ENCODE data around the gene ZBTB42. TPM values are rescaled to one million over a fixed set of nuclear protein-coding genes. Genes with fewer than 3 reads are reported as not detected.
A peak's percentile ranks its signal among the peaks of the same experiment; 100 is the strongest.
"Not testable (repeated sequence)": the region's sequence is repeated elsewhere in the genome, so short reads cannot be mapped to it uniquely, and the experiment has no call there.

ZBTB42 gene
- total RNA-seq, 4 donors from 2014 or later: 2.5 to 6.4 (median 4.9) TPM

GRCh38 chr14:104826861-104827176, 25.9 kb downstream of the ZBTB42 start:
- no peaks in the 10 kb centered on the region for H3K27me3 ChIP-seq
- DNase-seq (ENCODE audit: extremely low spot score): no peak
- H3K9me3 ChIP-seq: no peaks in the 10 kb centered on the region
- peaks cover 20 to 25% (median 25%) of the 10 kb centered on the region in 4 donors for H3K4me1 ChIP-seq
- intact Hi-C loops (cut with DNase I): loop anchor here (1.0 kb wide), 1 partner anchor 59 kb away; no protein-coding TSS in a partner anchor
- H3K36me3 ChIP-seq: no peaks in the 10 kb centered on the region
- no peak for TF ChIP-seq EP300 (IDR thresholded peaks at IDR 0.05)
- no peak for TF ChIP-seq POLR2AphosphoS5 (IDR thresholded peaks at IDR 0.05)
- TF ChIP-seq CTCF (IDR thresholded peaks at IDR 0.05): no peak
- no peak for TF ChIP-seq POLR2A (IDR thresholded peaks at IDR 0.05; ENCODE audit: low read depth)
- H3K4me3 ChIP-seq: peak overlapping the region; percentile 54 to 78 (median 61)
- peak overlapping the region in 3 of 4 donors; percentile 10 to 61 (median 51) for H3K27ac ChIP-seq (replicated peaks in 1 of 4)
- 0% methylated on average over 6 of the region's 27 CpGs for WGBS

GRCh38 chr14:104827177-104828055, 26.5 kb downstream of the ZBTB42 start:
- DNase-seq (ENCODE audit: extremely low spot score): no peak
- no peaks in the 10 kb centered on the region for H3K36me3 ChIP-seq
- TF ChIP-seq POLR2AphosphoS5 (IDR thresholded peaks at IDR 0.05) (no peak), EP300 (IDR thresholded peaks at IDR 0.05) (no peak), CTCF (IDR thresholded peaks at IDR 0.05) (peak in 2 of 3 experiments; percentile 18 to 54)
- peaks cover 20 to 25% (median 25%) of the 10 kb centered on the region in 4 donors for H3K4me1 ChIP-seq
- intact Hi-C loops (cut with DNase I): no loop called here
- H3K4me3 ChIP-seq: peak overlapping the region; percentile 54 to 78 (median 61)
- no peaks in the 10 kb centered on the region for H3K9me3 ChIP-seq
- peak overlapping the region in 3 of 4 donors; percentile 10 to 61 (median 51) for H3K27ac ChIP-seq (replicated peaks in 1 of 4)
- H3K27me3 ChIP-seq: no peaks in the 10 kb centered on the region
- WGBS: 15% methylated on average over 31 of the region's 39 CpGs

- no peak overlapping the region for H3K27ac ChIP-seq (replicated peaks in 1 of 4)
- 58% methylated on average over 9 of the region's 9 CpGs for WGBS
- no peaks in the 10 kb centered on the region for H3K27me3 ChIP-seq
- no peak for DNase-seq (ENCODE audit: extremely low spot score)
- H3K36me3 ChIP-seq: no peaks in the 10 kb centered on the region
- intact Hi-C loops (cut with DNase I): no loop called here
- TF ChIP-seq POLR2AphosphoS5 (IDR thresholded peaks at IDR 0.05) (no peak), POLR2A (IDR thresholded peaks at IDR 0.05; ENCODE audit: low read depth) (no peak), EP300 (IDR thresholded peaks at IDR 0.05) (no peak), CTCF (IDR thresholded peaks at IDR 0.05) (no peak)
- H3K4me3 ChIP-seq: no peak overlapping the region
- H3K9me3 ChIP-seq: no peaks in the 10 kb centered on the region
- peaks cover 17 to 21% (median 20%) of the 10 kb centered on the region in 4 donors for H3K4me1 ChIP-seq
These were observed 29.9 kb downstream of the ZBTB42 start for GRCh38 chr14:104830781-104831180.

GRCh38 chr14:104836171-104836935, 35.5 kb downstream of the ZBTB42 start:
- DNase-seq (ENCODE audit: extremely low spot score); H3K4me3 ChIP-seq; H3K27me3 ChIP-seq; intact Hi-C loops (cut with DNase I); H3K4me1 ChIP-seq; H3K9me3 ChIP-seq; H3K36me3 ChIP-seq; H3K27ac ChIP-seq (replicated peaks in 1 of 4): not testable (repeated sequence)
- 98% methylated on average over 34 of the region's 41 CpGs for WGBS

GRCh38 chr14:104841730-104842129, 40.8 kb downstream of the ZBTB42 start:
- H3K36me3 ChIP-seq: no peaks in the 10 kb centered on the region
- peaks cover 0 to 52% (median 19%) of the 10 kb centered on the region in 4 donors for H3K27me3 ChIP-seq
- TF ChIP-seq POLR2AphosphoS5 (IDR thresholded peaks at IDR 0.05) (no peak), POLR2A (IDR thresholded peaks at IDR 0.05; ENCODE audit: low read depth) (no peak), CTCF (IDR thresholded peaks at IDR 0.05) (no peak), EP300 (IDR thresholded peaks at IDR 0.05) (no peak)
- WGBS: 85% methylated on average over 1 of the region's 1 CpG
- no peaks in the 10 kb centered on the region for H3K9me3 ChIP-seq
- peaks cover 13 to 22% (median 20%) of the 10 kb centered on the region in 4 donors for H3K4me1 ChIP-seq
- H3K27ac ChIP-seq (replicated peaks in 1 of 4): no peak overlapping the region
- H3K4me3 ChIP-seq: no peak overlapping the region
- intact Hi-C loops (cut with DNase I): no loop called here
- DNase-seq (ENCODE audit: extremely low spot score): no peak

All from esophagus muscularis mucosa (tissue), 4 donors.